Measurements from ENCODE around the gene KCNQ1.

DNA sequence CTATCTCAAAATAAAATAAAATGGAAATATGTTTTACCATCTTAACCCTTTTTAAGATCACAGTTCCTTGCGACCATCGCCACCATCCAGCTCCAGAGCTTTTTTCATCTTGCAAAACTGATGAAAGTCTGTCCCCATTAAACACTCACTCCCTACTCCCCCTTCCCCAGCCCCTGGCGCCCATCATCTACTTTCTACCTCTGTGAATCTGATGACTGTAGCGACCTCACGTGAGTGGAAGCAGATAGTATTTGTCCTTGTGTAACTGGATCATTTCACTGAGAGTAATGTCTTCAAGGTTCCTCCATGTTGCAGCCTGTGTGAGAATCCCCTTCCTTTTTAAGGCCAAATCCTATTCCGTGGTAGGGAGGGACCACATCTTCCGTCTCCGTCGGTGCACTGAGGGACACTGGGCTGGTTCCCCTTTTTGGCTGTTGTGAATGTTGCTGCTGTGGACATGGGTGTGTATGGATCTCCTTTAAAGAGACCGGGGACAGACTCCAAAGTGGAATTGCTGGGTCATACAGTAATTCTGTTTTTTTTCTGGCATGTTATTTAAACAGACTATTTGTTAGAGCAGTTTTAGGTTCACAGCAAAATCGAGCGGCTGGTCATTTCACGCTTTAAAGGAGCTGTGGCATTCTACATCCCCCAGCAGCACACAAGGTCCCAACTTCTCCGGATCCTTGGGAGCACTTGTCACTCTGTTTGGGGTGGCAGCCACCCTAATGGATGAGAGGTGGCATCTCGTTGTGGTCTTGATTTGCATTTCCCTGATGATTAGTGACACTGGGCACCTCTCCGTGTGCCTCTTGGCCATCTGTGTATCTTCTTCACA, 120.0 kb downstream of the KCNQ1 start:
- TF ChIP-seq, protein P1, sequence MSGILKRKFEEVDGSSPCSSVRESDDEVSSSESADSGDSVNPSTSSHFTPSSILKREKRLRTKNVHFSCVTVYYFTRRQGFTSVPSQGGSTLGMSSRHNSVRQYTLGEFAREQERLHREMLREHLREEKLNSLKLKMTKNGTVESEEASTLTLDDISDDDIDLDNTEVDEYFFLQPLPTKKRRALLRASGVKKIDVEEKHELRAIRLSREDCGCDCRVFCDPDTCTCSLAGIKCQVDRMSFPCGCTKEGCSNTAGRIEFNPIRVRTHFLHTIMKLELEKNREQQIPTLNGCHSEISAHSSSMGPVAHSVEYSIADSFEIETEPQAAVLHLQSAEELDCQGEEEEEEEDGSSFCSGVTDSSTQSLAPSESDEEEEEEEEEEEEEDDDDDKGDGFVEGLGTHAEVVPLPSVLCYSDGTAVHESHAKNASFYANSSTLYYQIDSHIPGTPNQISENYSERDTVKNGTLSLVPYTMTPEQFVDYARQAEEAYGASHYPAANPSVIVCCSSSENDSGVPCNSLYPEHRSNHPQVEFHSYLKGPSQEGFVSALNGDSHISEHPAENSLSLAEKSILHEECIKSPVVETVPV (CRISPR knock-in tag; IDR thresholded peaks at IDR 0.05): no peak
- TF ChIP-seq ZNF70 (CRISPR knock-in tag; IDR thresholded peaks at IDR 0.05) (no peak), ZFP30 (CRISPR knock-in tag; IDR thresholded peaks at IDR 0.05) (no peak), ESRRG (CRISPR knock-in tag; IDR thresholded peaks at IDR 0.05) (no peak), SNAI2 (CRISPR knock-in tag; IDR thresholded peaks at IDR 0.05) (no peak), ZFP3 (CRISPR knock-in tag; IDR thresholded peaks at IDR 0.05) (no peak), ZNF8 (CRISPR knock-in tag; IDR thresholded peaks at IDR 0.05) (no peak), ZC3H10 (CRISPR knock-in tag; IDR thresholded peaks at IDR 0.05) (no peak)
- TF ChIP-seq, protein P2, sequence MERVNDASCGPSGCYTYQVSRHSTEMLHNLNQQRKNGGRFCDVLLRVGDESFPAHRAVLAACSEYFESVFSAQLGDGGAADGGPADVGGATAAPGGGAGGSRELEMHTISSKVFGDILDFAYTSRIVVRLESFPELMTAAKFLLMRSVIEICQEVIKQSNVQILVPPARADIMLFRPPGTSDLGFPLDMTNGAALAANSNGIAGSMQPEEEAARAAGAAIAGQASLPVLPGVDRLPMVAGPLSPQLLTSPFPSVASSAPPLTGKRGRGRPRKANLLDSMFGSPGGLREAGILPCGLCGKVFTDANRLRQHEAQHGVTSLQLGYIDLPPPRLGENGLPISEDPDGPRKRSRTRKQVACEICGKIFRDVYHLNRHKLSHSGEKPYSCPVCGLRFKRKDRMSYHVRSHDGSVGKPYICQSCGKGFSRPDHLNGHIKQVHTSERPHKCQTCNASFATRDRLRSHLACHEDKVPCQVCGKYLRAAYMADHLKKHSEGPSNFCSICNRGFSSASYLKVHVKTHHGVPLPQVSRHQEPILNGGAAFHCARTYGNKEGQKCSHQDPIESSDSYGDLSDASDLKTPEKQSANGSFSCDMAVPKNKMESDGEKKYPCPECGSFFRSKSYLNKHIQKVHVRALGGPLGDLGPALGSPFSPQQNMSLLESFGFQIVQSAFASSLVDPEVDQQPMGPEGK (CRISPR knock-in tag; IDR thresholded peaks at IDR 0.05; ENCODE audit: borderline replicate concordance): no peak

All from SK-N-SH treated with all-trans-retinoic acid at 6 μM for 48 hours (cell line).